GM18526 (cell line): Measurements from ENCODE around the gene COPS7B.

Source experiments
- POLR2A ChIP-seq: IDR thresholded peaks from 3 replicates; pipeline ENCODE4 v1.6.1; 2011; ENCODE audit not compliant: insufficient read length; ENCODE audit errors: extremely low read depth

Gene COPS7B

DNA sequence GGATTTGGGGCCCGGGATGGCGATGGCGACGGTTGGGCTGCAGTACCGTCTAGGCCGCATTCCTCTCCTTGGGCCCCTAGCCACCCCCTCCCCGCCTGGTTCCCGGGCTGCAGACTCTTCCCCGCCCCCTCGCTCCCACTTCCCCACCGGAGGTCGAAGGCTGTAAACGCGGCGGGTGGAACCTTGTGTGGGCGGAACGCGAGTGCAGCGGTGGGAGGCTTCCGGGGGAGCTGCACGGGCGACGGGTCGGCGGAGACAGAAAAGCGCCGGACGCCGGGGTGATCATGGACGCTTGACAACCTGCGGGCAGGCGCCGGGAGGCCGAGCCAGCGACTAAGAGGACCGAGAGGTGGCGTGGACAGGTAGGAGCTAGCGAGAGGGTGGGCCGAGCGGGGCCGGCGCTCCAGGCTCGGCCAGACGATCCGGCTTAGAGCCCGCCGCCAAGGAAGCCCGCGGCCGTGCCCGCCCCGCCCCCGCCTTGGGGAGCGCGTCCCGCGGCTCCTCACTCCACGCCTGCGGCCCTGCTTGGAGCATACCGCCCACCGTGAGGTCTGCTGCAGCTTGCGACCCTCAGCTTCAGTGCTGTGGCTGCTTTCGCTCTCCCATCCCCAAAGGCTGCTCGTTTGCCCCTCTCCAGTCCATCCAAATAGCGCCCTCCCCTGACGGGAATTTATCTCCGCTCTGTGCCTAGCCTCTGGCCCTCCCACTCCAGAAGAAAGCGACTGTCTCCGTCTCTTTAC, at the start of gene COPS7B:
Gene COPS7B (plus strand): TSS at position 269 of the 740 bp plus-strand sequence. CDS start 2,126 bp downstream, outside the sequence.
- peak; percentile 62 for TF ChIP-seq POLR2A

- TF ChIP-seq POLR2A: no peak
Observed at GRCh38 chr2:231737761-231738160, 48.5 kb upstream of the COPS7B start.

- TF ChIP-seq POLR2A: no peak
Observed at GRCh38 chr2:231743376-231744116, 42.7 kb upstream of the COPS7B start.

DNA sequence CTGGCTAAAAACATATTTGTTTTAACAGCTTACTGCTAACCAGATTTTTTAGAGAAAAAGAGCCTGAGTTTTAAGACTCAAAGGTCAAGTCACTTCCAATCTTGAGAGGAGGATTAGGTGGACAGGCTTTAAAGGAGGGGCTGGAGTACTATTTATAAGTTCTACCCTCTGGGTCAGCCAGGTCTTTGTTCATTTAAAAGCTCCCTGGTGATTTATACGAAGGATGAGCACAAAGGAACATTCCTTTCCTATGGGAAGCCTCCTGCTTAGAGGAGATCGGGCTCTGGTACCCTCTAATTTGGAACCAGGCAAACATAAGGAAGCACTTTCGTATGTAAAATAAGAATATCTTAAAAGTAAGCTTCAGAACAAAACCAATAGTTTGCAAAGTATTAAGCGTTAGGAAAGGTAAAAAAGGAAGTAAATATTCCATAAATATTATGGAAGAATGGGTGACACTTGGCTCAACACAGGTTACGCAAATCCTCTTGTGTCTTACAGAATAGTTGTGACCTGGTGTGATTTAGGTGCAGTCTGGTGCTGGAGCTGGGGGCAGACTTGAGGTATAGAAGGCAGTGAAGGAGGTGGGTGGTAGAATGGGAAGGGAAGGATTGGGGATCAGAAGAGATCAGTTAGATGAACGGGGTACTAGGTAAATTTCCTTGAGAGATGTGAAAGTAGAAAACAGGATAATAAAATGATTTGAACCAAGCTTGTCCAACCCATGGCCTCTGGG, 40.8 kb upstream of the COPS7B start:
- TF ChIP-seq POLR2A: no peak

- TF ChIP-seq POLR2A: no peak
Observed at GRCh38 chr2:231751042-231751815, 35.0 kb upstream of the COPS7B start.

GRCh38 chr2:231752061-231752460, 34.2 kb upstream of the COPS7B start:
- no peak for TF ChIP-seq POLR2A

GRCh38 chr2:231761735-231762134, 24.5 kb upstream of the COPS7B start:
- no peak for TF ChIP-seq POLR2A

DNA sequence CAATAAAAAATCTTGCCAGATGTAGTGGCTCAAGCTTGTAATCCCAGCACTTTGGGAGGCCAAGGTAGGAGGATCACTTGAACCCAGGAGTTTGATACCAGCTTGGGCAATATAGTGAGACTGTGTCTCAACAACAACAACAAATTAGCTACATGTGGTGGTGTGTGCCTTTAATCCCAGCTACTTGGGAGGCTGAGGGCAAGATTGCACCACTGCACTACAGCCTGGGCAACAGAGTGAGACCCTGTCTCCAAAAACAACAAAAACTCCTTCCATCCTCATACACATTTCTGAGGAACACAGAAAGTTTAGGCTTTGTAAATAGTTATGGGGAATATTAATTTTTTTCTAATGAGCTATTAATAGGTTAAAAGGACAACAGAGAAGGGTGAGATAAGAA, 22.1 kb upstream of the COPS7B start:
- no peak for TF ChIP-seq POLR2A

DNA sequence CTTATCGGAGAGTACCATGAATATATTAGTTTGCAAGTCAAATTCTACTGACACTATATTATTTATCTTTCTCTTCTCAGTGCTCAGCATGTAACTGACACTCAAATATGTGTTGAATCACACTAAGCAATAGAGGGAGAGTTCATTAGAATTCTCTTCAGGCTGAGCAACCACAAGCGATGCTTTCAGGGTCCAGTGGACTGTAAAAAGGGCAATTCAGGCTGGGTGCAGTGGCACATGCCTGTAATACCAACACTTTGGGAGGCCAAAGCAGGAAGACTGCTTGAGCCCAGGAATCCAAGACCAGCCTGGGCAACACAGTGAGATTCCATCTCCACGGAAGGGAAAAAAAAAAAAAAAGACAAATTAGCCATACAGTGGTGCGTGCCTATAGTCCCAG, 21.5 kb upstream of the COPS7B start:
- no peak for TF ChIP-seq POLR2A

- no peak for TF ChIP-seq POLR2A
Observed at GRCh38 chr2:231765496-231765929, 20.7 kb upstream of the COPS7B start.

GRCh38 chr2:231769170-231770136, 16.8 kb upstream of the COPS7B start:
- TF ChIP-seq POLR2A: no peak

- TF ChIP-seq POLR2A: no peak
Observed at GRCh38 chr2:231780123-231780908, 5.9 kb upstream of the COPS7B start.
